Measurements from ENCODE around the gene SLC38A10. TPM values are rescaled to one million over a fixed set of nuclear protein-coding genes. Genes with fewer than 3 reads are reported as not detected.

SLC38A10 gene
- total and polyA plus RNA-seq, 2 of the 4 experiments (the other 2 are of a cell fraction) = 12.7 to 46.7 TPM

DNA sequence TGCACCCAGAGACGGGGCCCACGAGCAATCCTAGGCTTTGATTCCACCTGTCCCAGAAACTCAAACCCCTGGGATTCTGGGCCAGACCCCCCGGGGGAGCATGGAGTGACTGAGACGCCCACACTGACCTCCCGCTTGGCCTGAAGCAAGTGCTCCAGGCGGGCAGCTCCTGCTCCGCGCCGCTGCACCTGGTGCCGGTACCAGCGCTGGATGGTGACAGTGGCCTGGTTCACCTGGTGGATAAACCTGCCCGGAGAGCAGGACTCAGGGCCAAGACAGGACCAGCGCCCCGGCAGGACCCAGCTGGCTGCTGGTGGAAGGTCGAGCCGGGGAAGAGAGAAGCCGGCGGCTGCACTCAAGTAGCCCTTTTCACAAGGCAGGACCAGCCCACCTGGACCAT is 94.9 kb downstream of the SLC38A10 start:
- Histone ChIP-seq H2BK20ac (ENCODE audit: low read depth, low read length) (no peak overlapping the region), H2AK9ac (replicated peaks; ENCODE audit: low read depth, low read length, poor library complexity) (no peak overlapping the region), H3K14ac (replicated peaks; ENCODE audit: low read depth, low read length) (no peak overlapping the region), H3K18ac (ENCODE audit: low read depth, low read length) (no peak overlapping the region), H2BK120ac (ENCODE audit: low read depth, low read length) (no peak overlapping the region), H4K5ac (ENCODE audit: low read depth, low read length) (no peak overlapping the region), H2BK5ac (ENCODE audit: low read depth, low read length, poor library complexity, severe bottlenecking) (no peak overlapping the region), H3K9me1 (ENCODE audit: insufficient read depth, low read length) (no peaks in the 10 kb centered on the region), H3K4me3 (ENCODE audit: insufficient read depth, low read depth, low read length) (no peak overlapping the region), H2AK5ac (ENCODE audit: low read depth, low read length) (no peak overlapping the region), H4K20me1 (ENCODE audit: insufficient read depth, low read length) (peaks cover 5% of the 10 kb centered on the region; the same call in 1 of the 2 replicates), H2BK15ac (ENCODE audit: low read depth, low read length) (no peak overlapping the region), H3K79me1 (ENCODE audit: low read depth in 1 of 2, low read length in 2 of 2) (no peaks in the 10 kb centered on the region), H3K27ac (ENCODE audit: insufficient read depth, low read length) (no peak overlapping the region), H3K9me3 (ENCODE audit: control insufficient read depth, insufficient read depth, low read length) (no peaks in the 10 kb centered on the region), H3K27me3 (ENCODE audit: control insufficient read depth, insufficient read depth, low read length) (no peaks in the 10 kb centered on the region), H4K8ac (ENCODE audit: low read depth in 2 of 2, low read length in 2 of 2) (no peak overlapping the region), H3K56ac (ENCODE audit: extremely low read depth, insufficient read depth, low read length) (no peak overlapping the region), H3K36me3 (ENCODE audit: control insufficient read depth, insufficient read depth, low read length) (peaks cover 8% of the 10 kb centered on the region), H4K91ac (ENCODE audit: insufficient read depth, low read depth, low read length) (no peak overlapping the region), H2AFZ (replicated peaks; ENCODE audit: low read length, poor library complexity) (no peak overlapping the region), H3K4ac (ENCODE audit: low read depth, low read length) (no peak overlapping the region), H3K4me1 (ENCODE audit: control insufficient read depth, insufficient read depth, low read length) (no peaks in the 10 kb centered on the region), H3K23ac (ENCODE audit: low read depth, low read length) (no peak overlapping the region), H3K9ac (ENCODE audit: low read depth, low read length) (no peak overlapping the region), H3K4me2 (ENCODE audit: low read depth, low read length) (no peak overlapping the region)
- DNase-seq = no peak
- no TSS peak for BruUV-seq (replicated peaks)
- CTCF ChIA-PET = interaction anchor here (1.0 kb wide), 2 partner anchors 8 to 23 kb away, joined by 3 to 4 read pairs; no protein-coding TSS in a partner anchor
- in situ Hi-C loops (cut with MboI; ENCODE audit: low sequenced_read_pairs) (no loop called here), intact Hi-C loops (cut with micrococcal nuclease) (loop anchor here (1.0 kb wide), 1 partner anchor 58 kb away; no protein-coding TSS in a partner anchor), dilution Hi-C loops (cut with HindIII; ENCODE audit: low sequenced_read_pairs, unreplicated experiment) (no loop called here)
- ATAC-seq (ENCODE audit: low read depth) = no peak
- POLR2A ChIA-PET (ENCODE audit: unreplicated experiment) = no interaction called here
- WGBS, 2 experiments (ENCODE audit: extremely low coverage in 2 of 2, insufficient read length in 1 of 2) = 95% methylated on average over 9 of the region's 18 CpGs; no CpG with 5 or more reads in 1 of the 2 experiments
- no peak for TF ChIP-seq RCOR1 (IDR thresholded peaks at IDR 0.05; ENCODE audit: insufficient replicate concordance, low read length)
- TF ChIP-seq, protein P1, sequence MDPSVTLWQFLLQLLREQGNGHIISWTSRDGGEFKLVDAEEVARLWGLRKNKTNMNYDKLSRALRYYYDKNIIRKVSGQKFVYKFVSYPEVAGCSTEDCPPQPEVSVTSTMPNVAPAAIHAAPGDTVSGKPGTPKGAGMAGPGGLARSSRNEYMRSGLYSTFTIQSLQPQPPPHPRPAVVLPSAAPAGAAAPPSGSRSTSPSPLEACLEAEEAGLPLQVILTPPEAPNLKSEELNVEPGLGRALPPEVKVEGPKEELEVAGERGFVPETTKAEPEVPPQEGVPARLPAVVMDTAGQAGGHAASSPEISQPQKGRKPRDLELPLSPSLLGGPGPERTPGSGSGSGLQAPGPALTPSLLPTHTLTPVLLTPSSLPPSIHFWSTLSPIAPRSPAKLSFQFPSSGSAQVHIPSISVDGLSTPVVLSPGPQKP (IDR thresholded peaks at IDR 0.05; ENCODE audit: borderline replicate concordance, low read depth, low read length) = no peak
- no peak for TF ChIP-seq POLR2A (IDR thresholded peaks at IDR 0.05; ENCODE audit: low read depth, low read length)
- TF ChIP-seq CEBPB (IDR thresholded peaks at IDR 0.05; ENCODE audit: low read depth, low read length) = no peak
- no peak for TF ChIP-seq FOS (IDR thresholded peaks at IDR 0.05; ENCODE audit: low read depth, low read length)
- TF ChIP-seq CTCF (conservative IDR thresholded peaks at IDR 0.05; ENCODE audit: low read depth, low read length) = no peak
- TF ChIP-seq USF2 (IDR thresholded peaks at IDR 0.05; ENCODE audit: low read depth, low read length) = no peak
- TF ChIP-seq CHD1 (IDR thresholded peaks at IDR 0.05; ENCODE audit: low read depth, low read length) = no peak
- TF ChIP-seq BHLHE40 (IDR thresholded peaks at IDR 0.05; ENCODE audit: low read depth, low read length) = no peak
- TF ChIP-seq MAFK (IDR thresholded peaks at IDR 0.05; ENCODE audit: low read depth, low read length) = no peak
- TF ChIP-seq MXI1 (IDR thresholded peaks at IDR 0.05; ENCODE audit: borderline replicate concordance, low read depth, low read length) = no peak

All from IMR-90 (cell line).